ENCODE results near the gene PTPDC1.
"Not testable (repeated sequence)": the region's sequence is repeated elsewhere in the genome, so short reads cannot be mapped to it uniquely, and the experiment has no call there.

The PTPDC1 gene

GRCh38 chr9:94096819-94097577 lies 12.7 kb downstream of the PTPDC1 start:
- no peak for DNase-seq

- DNase-seq, result no peak
These were observed 13.6 kb downstream of the PTPDC1 start for GRCh38 chr9:94097788-94098414.

GRCh38 chr9:94100152-94100879 lies 16.1 kb downstream of the PTPDC1 start:
- DNase-seq, result no peak

- no peak for DNase-seq
These were observed 17.0 kb downstream of the PTPDC1 start for GRCh38 chr9:94101162-94101853.

- no peak for DNase-seq
These were observed 24.3 kb downstream of the PTPDC1 start for GRCh38 chr9:94108584-94108983.

GRCh38 chr9:94110821-94111252 lies 26.6 kb downstream of the PTPDC1 start:
- no peak for DNase-seq

GRCh38 chr9:94111446-94111845 lies 27.2 kb downstream of the PTPDC1 start:
- no peak for DNase-seq

GRCh38 chr9:94112716-94113465 lies 28.6 kb downstream of the PTPDC1 start:
- no peak for DNase-seq

- not testable (repeated sequence) for DNase-seq
These were observed 35.8 kb downstream of the PTPDC1 start for GRCh38 chr9:94120088-94120487.

GRCh38 chr9:94120854-94121376 lies 36.7 kb downstream of the PTPDC1 start:
- no peak for DNase-seq

- DNase-seq, result no peak
These were observed 42.6 kb downstream of the PTPDC1 start for GRCh38 chr9:94126844-94127243.

- no peak for DNase-seq
These were observed 43.5 kb downstream of the PTPDC1 start for GRCh38 chr9:94127806-94128205.

- no peak for DNase-seq
These were observed 44.3 kb downstream of the PTPDC1 start for GRCh38 chr9:94128580-94128979.

GRCh38 chr9:94134629-94135028 lies 50.4 kb downstream of the PTPDC1 start:
- DNase-seq, result no peak

GRCh38 chr9:94135222-94135621 lies 51.0 kb downstream of the PTPDC1 start:
- DNase-seq, result no peak

- no peak for DNase-seq
These were observed 55.6 kb downstream of the PTPDC1 start for GRCh38 chr9:94139672-94140417.

GRCh38 chr9:94140418-94140780 lies 56.1 kb downstream of the PTPDC1 start:
- no peak for DNase-seq

- no peak for DNase-seq
These were observed 56.8 kb downstream of the PTPDC1 start for GRCh38 chr9:94140791-94141790.

- DNase-seq, result no peak
These were observed 58.1 kb downstream of the PTPDC1 start for GRCh38 chr9:94142353-94142752.

- no peak for DNase-seq
These were observed 60.1 kb downstream of the PTPDC1 start for GRCh38 chr9:94144394-94144793.
